Caki2 (cell line): ENCODE data around the gene YARS1. TPM values are rescaled to one million over a fixed set of nuclear protein-coding genes. Genes with fewer than 3 reads are reported as not detected.

Experiments used
- DNase-seq: peaks from one replicate; pipeline ENCODE4 v3.0.0-alpha.2; 2015; ENCODE audit warnings: low read depth
- in situ Hi-C: cut with HindIII; loops from 2 replicates; pipeline ENCODE4 v1.10.0; 2016; ENCODE audit warnings: low sequenced_read_pairs, low pct_unique_long_range_greater_than_20kb, mixed read lengths
- total RNA-seq: library from RNA; depleted of rRNA; stranded (reverse); fragments of >200 nt; shearing (Covaris generic); gene quantifications from 2 replicates; pipeline ENCODE4 v1.2.3, GENCODE V29; 2014; ENCODE audit warnings: low replicate concordance

YARS1 gene
- total RNA-seq, 1 experiment from 2014 or later, result 86.1 TPM

DNA sequence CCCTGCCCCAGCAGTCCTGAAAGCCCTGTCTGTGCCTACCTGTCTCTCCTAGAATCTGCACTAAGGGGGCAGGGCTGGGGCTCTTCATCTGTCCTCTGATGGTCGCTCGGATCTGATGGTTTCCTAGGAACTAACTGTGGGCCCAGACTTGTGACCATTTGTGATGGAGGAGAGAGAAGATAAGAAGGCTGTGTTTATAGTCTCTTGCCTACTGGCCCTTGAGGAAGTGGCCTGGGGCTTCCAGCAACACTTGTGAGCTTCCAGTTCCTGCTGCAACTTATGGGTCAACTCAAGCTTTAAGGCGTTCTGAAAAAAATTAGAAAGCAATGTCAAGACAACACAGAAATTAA is 61.4 kb downstream of the YARS1 start:
- in situ Hi-C loops, result no loop called here

DNA sequence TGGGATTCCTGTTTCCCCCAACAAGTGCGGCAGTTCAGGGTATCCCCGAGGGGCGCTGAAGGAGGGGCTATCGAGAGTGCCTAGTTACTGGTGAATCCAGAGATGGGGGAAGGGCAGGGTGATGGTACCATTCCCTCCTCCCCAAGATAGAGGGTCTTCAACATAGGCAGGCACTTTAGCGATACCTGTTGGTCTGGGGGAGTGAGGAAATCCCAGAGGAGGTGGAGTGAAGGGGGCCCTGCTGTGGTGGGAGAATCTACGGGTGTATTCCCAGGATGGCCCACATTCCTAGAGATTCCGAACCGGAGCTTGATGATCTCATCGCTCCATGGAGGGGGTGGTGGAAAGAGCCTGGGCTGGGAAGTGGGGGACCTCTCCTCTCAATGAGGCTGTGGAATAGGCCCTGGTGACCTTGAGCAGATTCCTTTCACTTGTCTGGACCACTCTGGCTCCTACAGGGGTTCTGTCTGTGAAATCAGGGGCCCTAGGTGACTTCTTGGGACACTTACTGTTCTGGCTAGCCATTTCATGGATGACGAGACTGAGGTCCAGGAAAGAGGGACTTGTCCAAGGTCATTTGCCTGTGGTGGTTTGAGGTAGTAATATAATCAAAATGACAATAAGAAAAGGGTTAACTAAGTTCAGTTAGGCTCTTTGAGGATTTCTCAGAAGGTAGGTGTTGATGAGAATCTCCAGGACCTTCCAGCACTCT is 61.9 kb downstream of the YARS1 start:
- in situ Hi-C loops, result no loop called here
- DNase-seq, result no peak

More for the DNA sequence above, 61.4 kb downstream of the YARS1 start:
- no peak for DNase-seq

- in situ Hi-C loops, result no loop called here
- DNase-seq, result no peak
Measured at GRCh38 chr1:32754317-32755097, 62.7 kb downstream of the YARS1 start.

DNA sequence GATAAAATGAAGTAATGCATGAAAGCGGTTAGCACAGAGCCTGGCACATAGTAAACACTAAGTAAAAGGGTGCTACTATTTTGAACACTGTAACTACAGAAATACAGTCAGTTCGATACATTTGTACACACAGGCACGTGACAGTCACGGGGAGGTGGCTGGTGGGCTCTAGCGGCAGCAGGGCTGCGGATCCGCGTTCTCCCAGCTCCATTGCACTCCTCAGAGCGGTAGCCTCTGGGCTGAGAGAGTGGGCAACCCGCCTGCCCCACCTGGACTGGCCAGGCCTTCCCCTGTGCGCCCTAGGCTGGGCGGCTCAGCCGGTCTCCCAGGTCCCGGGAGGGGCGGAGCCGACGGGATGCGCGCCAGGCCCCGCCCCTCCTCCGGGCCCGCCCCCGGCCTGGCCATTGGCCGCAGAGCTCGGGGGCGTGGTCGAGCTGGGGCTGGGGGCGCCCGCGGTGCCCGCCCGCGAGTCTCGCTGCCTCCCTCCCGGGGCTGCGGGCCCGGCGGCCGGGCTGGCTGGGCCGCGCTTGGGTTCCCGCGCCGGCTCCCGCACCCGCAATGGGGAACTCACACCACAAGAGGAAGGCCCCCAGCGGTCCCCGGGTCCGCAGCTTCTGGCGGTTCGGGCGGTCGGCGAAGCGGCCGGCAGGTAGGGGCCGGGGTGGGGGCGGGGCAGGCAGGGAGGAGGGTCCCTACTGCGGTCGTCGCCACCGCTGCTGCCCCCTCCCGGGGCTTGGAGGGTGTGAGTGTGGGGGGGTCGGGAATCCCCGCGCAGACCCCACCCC is 63.4 kb downstream of the YARS1 start:
- peak; percentile 72 for DNase-seq
- in situ Hi-C loops, result no loop called here

DNA sequence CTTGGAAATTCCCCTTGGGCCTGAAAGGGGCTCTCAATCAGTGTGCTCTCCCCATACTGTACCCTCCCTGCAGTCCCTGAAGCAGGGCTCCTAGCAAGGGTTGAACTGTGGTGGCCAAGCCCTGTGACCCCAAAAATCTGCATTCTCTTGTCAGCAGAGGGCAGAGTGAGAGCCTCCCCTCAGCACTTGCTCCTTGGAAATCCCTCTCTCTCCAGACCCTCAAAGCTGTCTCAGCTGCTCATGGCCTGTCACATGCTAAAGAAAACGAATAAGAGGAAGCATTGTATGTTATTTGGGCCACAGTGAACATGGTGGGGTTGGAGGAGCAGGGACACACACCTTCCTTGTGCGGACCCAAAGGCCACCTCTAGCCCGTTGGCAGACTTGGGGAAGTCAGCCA is 67.4 kb downstream of the YARS1 start:
- no peak for DNase-seq
- in situ Hi-C loops, result no loop called here

DNA sequence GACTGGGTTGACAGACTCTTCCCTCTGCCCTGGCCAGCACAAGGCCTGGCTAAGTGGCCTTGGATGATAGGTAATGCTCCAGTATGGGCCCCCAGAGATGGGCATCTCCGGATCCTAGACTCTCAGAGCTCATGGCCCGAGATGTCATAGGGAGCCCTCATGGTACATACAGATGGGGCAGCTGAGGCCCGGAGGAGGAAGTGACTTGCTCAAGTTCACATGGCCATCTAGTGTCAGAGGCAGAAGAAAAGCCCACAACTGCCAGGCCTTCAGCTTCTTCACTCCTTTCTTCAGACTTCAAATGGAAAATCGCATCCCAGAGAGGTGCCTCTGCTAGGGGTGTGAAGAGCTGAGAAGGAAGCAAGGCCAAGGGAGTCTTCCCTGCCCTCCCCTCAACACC is 67.8 kb downstream of the YARS1 start:
- DNase-seq, result no peak
- in situ Hi-C loops, result no loop called here

GRCh38 chr1:32748926-32749325 is 68.2 kb downstream of the YARS1 start:
- no peak for DNase-seq
- in situ Hi-C loops, result no loop called here

GRCh38 chr1:32748348-32748747 is 68.8 kb downstream of the YARS1 start:
- in situ Hi-C loops, result no loop called here
- no peak for DNase-seq

GRCh38 chr1:32746130-32746529 is 71.0 kb downstream of the YARS1 start:
- in situ Hi-C loops, result no loop called here

DNA sequence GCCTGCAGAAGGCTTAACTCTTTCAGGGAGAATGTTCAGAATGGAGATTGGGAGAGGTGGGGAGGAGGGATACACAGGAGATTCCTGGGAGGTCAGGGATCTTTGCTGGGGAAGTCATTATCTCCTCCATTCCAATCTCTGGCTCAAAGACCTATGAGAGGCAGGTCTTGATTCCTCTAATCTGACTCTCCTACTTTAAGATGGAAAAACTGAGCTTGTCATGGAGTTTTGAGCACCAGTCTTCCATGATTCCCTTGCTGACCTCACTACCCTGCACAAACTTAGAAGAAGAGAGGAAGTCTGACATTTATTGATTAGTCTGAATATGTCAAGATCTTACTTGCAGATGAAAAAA is 73.1 kb downstream of the YARS1 start:
- in situ Hi-C loops, result no loop called here
- no peak for DNase-seq

More at GRCh38 chr1:32746130-32746529, 71.0 kb downstream of the YARS1 start:
- DNase-seq, result no peak

GRCh38 chr1:32743380-32744070 is 73.6 kb downstream of the YARS1 start:
- DNase-seq, result peak; percentile 53

GRCh38 chr1:32742956-32743355 is 74.2 kb downstream of the YARS1 start:
- peak; percentile 50 for DNase-seq
- in situ Hi-C loops, result no loop called here

More at GRCh38 chr1:32743380-32744070, 73.6 kb downstream of the YARS1 start:
- in situ Hi-C loops, result no loop called here

DNA sequence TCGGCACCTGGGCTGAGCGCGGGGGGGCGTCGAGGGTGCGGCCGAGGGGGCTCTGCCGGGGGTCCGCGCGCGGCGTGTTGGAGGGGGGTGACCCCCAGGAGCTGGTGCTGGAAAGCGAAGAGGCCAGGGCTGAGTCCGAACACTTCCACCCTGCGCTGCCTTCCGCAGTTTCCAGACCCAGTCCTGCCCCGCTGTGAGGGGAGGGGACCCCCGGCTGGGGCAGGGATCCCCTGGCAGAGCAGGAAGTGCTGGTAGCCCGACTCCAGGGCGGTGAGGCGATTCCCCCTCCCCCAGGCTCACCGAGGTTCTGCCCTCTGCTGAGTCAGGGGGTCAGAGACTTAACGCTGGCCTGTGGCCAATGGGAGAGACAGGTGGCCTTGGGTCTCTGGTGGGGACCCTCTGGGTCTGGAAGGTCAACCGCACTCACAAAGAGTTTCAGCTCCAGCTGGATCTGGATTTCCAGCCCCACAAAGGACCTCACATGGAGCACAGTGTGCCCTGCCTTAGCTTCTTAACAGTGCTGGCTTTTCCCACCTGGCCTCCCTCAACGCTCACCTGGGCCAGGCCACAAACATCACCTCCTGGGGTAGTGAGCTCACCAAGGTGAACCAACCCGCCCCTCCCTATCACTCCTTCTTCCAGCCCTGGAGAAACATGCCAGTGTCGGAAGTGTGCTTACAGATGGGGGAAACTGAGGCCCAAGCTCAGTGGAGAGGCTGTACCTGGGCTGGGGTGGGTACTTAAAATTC is 74.8 kb downstream of the YARS1 start:
- in situ Hi-C loops, result no loop called here
- DNase-seq, result no peak

DNA sequence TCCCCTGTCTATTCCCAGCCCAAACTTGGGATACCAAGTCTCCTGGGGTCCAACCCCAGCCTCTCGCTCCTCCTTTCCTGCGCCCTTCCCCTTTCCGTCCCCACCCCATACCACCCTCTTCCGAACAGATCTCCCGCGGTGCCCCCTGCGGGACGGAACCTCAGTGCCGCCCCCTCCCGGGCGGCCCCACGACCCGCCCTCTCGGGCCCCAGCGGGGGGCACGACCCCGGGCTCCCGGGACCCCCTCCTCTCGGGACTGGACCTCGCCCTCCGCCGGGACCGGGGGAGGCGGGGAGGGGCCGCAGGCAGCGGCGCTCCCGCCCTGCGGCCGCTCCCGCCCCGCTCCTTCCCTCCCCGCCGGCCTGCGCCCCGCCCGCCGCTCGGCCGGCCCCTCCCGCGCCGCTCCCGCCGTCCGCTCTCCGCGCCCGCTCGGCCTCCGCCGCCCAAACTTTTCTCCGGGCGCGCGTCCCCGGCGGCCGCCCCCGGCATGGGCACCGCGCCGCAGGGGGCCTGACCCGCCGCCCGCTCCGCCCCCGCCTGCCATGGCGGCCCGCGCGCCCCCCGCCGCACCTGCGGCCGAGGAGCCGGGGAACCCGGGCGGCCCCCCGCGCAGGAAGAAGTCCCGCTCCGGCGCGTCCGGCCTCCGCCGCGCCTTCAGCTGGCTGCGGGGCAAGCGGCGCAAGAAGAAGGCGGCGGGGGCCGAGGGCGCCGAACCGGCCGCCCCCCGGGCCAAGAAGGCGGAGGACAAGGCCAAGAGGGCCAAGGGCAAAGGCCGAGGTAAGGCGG is 75.6 kb downstream of the YARS1 start:
- in situ Hi-C loops, result no loop called here
- DNase-seq, result no peak

GRCh38 chr1:32741059-32741412 is 76.1 kb downstream of the YARS1 start:
- in situ Hi-C loops, result no loop called here
- no peak for DNase-seq

GRCh38 chr1:32736812-32737791 is 80.1 kb downstream of the YARS1 start:
- in situ Hi-C loops, result no loop called here
- DNase-seq, result no peak
